ENCODE data around the gene IL1RL2. TPM values are rescaled to one million over a fixed set of nuclear protein-coding genes. Genes with fewer than 3 reads are reported as not detected.

IL1RL2 gene
- total RNA-seq, 2 donors from 2014 or later, result 0.41 to 2.7 TPM

GRCh38 chr2:102233132-102233884 is 46.5 kb downstream of the IL1RL2 start:
- Mint-ChIP-seq H3K9me3 (peaks cover 4% of the 10 kb centered on the region), H3K27ac (peak overlapping the region; percentile 86), H3K4me3 (peak overlapping the region; percentile 61), H3K36me3 (ENCODE audit: low read depth) (peaks cover 20% of the 10 kb centered on the region), H3K4me1 (peaks cover 40% of the 10 kb centered on the region), H3K27me3 (no peaks in the 10 kb centered on the region)
- ATAC-seq (replicated peaks), result no peak

- peak overlapping the region; percentile 86 for H3K27ac Mint-ChIP-seq
- peaks cover 36% of the 10 kb centered on the region for H3K4me1 Mint-ChIP-seq
- H3K36me3 Mint-ChIP-seq (ENCODE audit: low read depth), result peaks cover 26% of the 10 kb centered on the region
- H3K27me3 Mint-ChIP-seq, result no peaks in the 10 kb centered on the region
- peaks cover 4% of the 10 kb centered on the region for H3K9me3 Mint-ChIP-seq
- no peak for ATAC-seq (replicated peaks)
- peak overlapping the region; percentile 61 for H3K4me3 Mint-ChIP-seq
Observed at GRCh38 chr2:102235042-102235473, 48.2 kb downstream of the IL1RL2 start.

GRCh38 chr2:102235491-102235890 is 48.7 kb downstream of the IL1RL2 start:
- no peak for ATAC-seq (replicated peaks)
- no peaks in the 10 kb centered on the region for H3K27me3 Mint-ChIP-seq
- H3K36me3 Mint-ChIP-seq (ENCODE audit: low read depth), result peaks cover 26% of the 10 kb centered on the region
- peaks cover 39% of the 10 kb centered on the region for H3K4me1 Mint-ChIP-seq
- H3K9me3 Mint-ChIP-seq, result peaks cover 4% of the 10 kb centered on the region
- peak overlapping the region; percentile 61 for H3K4me3 Mint-ChIP-seq
- peak overlapping the region; percentile 86 for H3K27ac Mint-ChIP-seq

GRCh38 chr2:102236132-102236531 is 49.3 kb downstream of the IL1RL2 start:
- peaks cover 4% of the 10 kb centered on the region for H3K9me3 Mint-ChIP-seq
- peaks cover 26% of the 10 kb centered on the region for H3K36me3 Mint-ChIP-seq (ENCODE audit: low read depth)
- H3K4me3 Mint-ChIP-seq, result no peak overlapping the region
- H3K27me3 Mint-ChIP-seq, result no peaks in the 10 kb centered on the region
- ATAC-seq (replicated peaks), result no peak
- peaks cover 42% of the 10 kb centered on the region for H3K4me1 Mint-ChIP-seq
- no peak overlapping the region for H3K27ac Mint-ChIP-seq

GRCh38 chr2:102237176-102237575 is 50.4 kb downstream of the IL1RL2 start:
- Mint-ChIP-seq H3K4me3 (peak overlapping the region; percentile 62), H3K9me3 (no peaks in the 10 kb centered on the region), H3K4me1 (peaks cover 42% of the 10 kb centered on the region), H3K36me3 (ENCODE audit: low read depth) (peaks cover 26% of the 10 kb centered on the region), H3K27me3 (no peaks in the 10 kb centered on the region), H3K27ac (no peak overlapping the region)
- no peak for ATAC-seq (replicated peaks)

GRCh38 chr2:102238039-102238756 is 51.4 kb downstream of the IL1RL2 start:
- no peaks in the 10 kb centered on the region for H3K27me3 Mint-ChIP-seq
- H3K36me3 Mint-ChIP-seq (ENCODE audit: low read depth), result peaks cover 26% of the 10 kb centered on the region
- H3K4me3 Mint-ChIP-seq, result peak overlapping the region; percentile 62
- H3K4me1 Mint-ChIP-seq, result peaks cover 42% of the 10 kb centered on the region
- H3K9me3 Mint-ChIP-seq, result no peaks in the 10 kb centered on the region
- peak; percentile 42 for ATAC-seq (replicated peaks)
- H3K27ac Mint-ChIP-seq, result peak overlapping the region; percentile 86

GRCh38 chr2:102238778-102239177 is 52.0 kb downstream of the IL1RL2 start:
- Mint-ChIP-seq H3K36me3 (ENCODE audit: low read depth) (peaks cover 26% of the 10 kb centered on the region), H3K27me3 (no peaks in the 10 kb centered on the region), H3K27ac (peak overlapping the region; percentile 86), H3K4me3 (peak overlapping the region; percentile 62), H3K9me3 (no peaks in the 10 kb centered on the region), H3K4me1 (peaks cover 39% of the 10 kb centered on the region)
- no peak for ATAC-seq (replicated peaks)

GRCh38 chr2:102239344-102239743 is 52.5 kb downstream of the IL1RL2 start:
- Mint-ChIP-seq H3K27me3 (no peaks in the 10 kb centered on the region), H3K4me1 (peaks cover 34% of the 10 kb centered on the region), H3K4me3 (peak overlapping the region; percentile 62), H3K36me3 (ENCODE audit: low read depth) (peaks cover 23% of the 10 kb centered on the region), H3K9me3 (no peaks in the 10 kb centered on the region), H3K27ac (peak overlapping the region; percentile 86)
- no peak for ATAC-seq (replicated peaks)

- Mint-ChIP-seq H3K36me3 (ENCODE audit: low read depth) (peaks cover 11% of the 10 kb centered on the region), H3K4me3 (peak overlapping the region; percentile 62), H3K27ac (peak overlapping the region; percentile 88), H3K9me3 (no peaks in the 10 kb centered on the region), H3K27me3 (no peaks in the 10 kb centered on the region), H3K4me1 (peaks cover 28% of the 10 kb centered on the region)
- ATAC-seq (replicated peaks), result peak; percentile 90
Observed at GRCh38 chr2:102240640-102241370, 54.0 kb downstream of the IL1RL2 start.

GRCh38 chr2:102241616-102242305 is 54.9 kb downstream of the IL1RL2 start:
- peaks cover 11% of the 10 kb centered on the region for H3K36me3 Mint-ChIP-seq (ENCODE audit: low read depth)
- H3K27ac Mint-ChIP-seq, result no peak overlapping the region
- ATAC-seq (replicated peaks), result no peak
- H3K4me1 Mint-ChIP-seq, result peaks cover 28% of the 10 kb centered on the region
- no peak overlapping the region for H3K4me3 Mint-ChIP-seq
- H3K27me3 Mint-ChIP-seq, result no peaks in the 10 kb centered on the region
- no peaks in the 10 kb centered on the region for H3K9me3 Mint-ChIP-seq

GRCh38 chr2:102245266-102246151 is 58.7 kb downstream of the IL1RL2 start:
- Mint-ChIP-seq H3K4me1 (peaks cover 6% of the 10 kb centered on the region), H3K27ac (no peak overlapping the region), H3K9me3 (no peaks in the 10 kb centered on the region), H3K4me3 (no peak overlapping the region), H3K27me3 (no peaks in the 10 kb centered on the region), H3K36me3 (ENCODE audit: low read depth) (no peaks in the 10 kb centered on the region)
- no peak for ATAC-seq (replicated peaks)

- Mint-ChIP-seq H3K9me3 (no peaks in the 10 kb centered on the region), H3K27ac (peak overlapping the region; percentile 91), H3K36me3 (ENCODE audit: low read depth) (no peaks in the 10 kb centered on the region), H3K27me3 (no peaks in the 10 kb centered on the region), H3K4me1 (peaks cover 27% of the 10 kb centered on the region), H3K4me3 (peak overlapping the region; percentile 91)
- no peak for ATAC-seq (replicated peaks)
Observed at GRCh38 chr2:102250278-102250821, 63.5 kb downstream of the IL1RL2 start.
